ENCODE measurements around the gene ATP5F1C.
A peak's percentile ranks its signal among the peaks of the same experiment; 100 is the strongest.
"Not testable (repeated sequence)": the region's sequence is repeated elsewhere in the genome, so short reads cannot be mapped to it uniquely, and the experiment has no call there.

Gene ATP5F1C

DNA sequence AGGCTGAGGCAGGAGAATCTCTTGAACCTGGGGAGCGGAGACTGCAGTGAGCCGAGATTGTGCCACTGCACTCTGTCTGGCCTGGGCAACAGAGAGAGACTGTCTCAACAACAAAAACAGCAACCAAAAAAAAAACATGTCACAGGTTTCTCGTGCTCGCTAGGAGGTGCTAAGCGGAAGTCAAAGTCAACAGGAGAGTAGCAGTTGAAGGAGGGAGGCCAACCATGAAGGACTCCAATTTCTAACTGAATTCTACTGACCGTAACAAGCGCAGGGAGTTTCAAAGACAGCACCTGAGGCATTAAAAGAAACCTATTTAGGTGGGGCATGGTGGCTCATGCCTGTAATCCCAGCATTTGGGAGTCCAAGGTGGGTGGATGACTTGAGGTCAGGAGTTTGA lies 19.6 kb upstream of the ATP5F1C start:
- H3K79me1 ChIP-seq (ENCODE audit: low read length) = no peaks in the 10 kb centered on the region
- no peak overlapping the region for H3K9ac ChIP-seq (ENCODE audit: low read length)
- no peak overlapping the region for H4K8ac ChIP-seq (ENCODE audit: low read depth, low read length)
- no peak overlapping the region for H3K23ac ChIP-seq (ENCODE audit: low read length)
- H3K4me1 ChIP-seq (ENCODE audit: control insufficient read depth, low read depth, low read length) = no peaks in the 10 kb centered on the region
- H2BK120ac ChIP-seq (ENCODE audit: low read depth, low read length) = no peak overlapping the region
- no peak overlapping the region for H4K5ac ChIP-seq (ENCODE audit: low read length)
- no peaks in the 10 kb centered on the region for H3K79me2 ChIP-seq (ENCODE audit: control insufficient read depth, insufficient read depth, low read length)
- no peak overlapping the region for H3K56ac ChIP-seq (ENCODE audit: low read length)
- no peak overlapping the region for H3K27ac ChIP-seq (ENCODE audit: low read depth, low read length)
- no peak overlapping the region for H2AK5ac ChIP-seq (ENCODE audit: low read length)
- H3K27me3 ChIP-seq (ENCODE audit: insufficient read depth, low read length, poor library complexity) = no peaks in the 10 kb centered on the region
- DNase-seq = no peak
- H3K4me2 ChIP-seq (ENCODE audit: low read length) = no peak overlapping the region
- H3K4ac ChIP-seq (ENCODE audit: low read depth, low read length) = no peak overlapping the region
- H3K18ac ChIP-seq (ENCODE audit: low read length) = no peak overlapping the region
- no peak overlapping the region for H2BK15ac ChIP-seq (replicated peaks; ENCODE audit: low read depth)
- WGBS (ENCODE audit: extremely low coverage, insufficient coverage, low lambda C conversion rate) = no CpG with 5 or more reads among the region's 7 CpGs
- no peak overlapping the region for H2BK5ac ChIP-seq (ENCODE audit: low read length)
- H3K4me3 ChIP-seq (ENCODE audit: low read length) = no peak overlapping the region
- H3K36me3 ChIP-seq (ENCODE audit: control insufficient read depth, insufficient read depth, low read length) = peaks cover 8% of the 10 kb centered on the region

- Histone ChIP-seq H3K23ac (ENCODE audit: low read length) (no peak overlapping the region), H4K8ac (ENCODE audit: low read depth, low read length) (no peak overlapping the region), H3K4me3 (ENCODE audit: low read length) (no peak overlapping the region), H3K56ac (ENCODE audit: low read length) (no peak overlapping the region), H2BK5ac (ENCODE audit: low read length) (no peak overlapping the region), H3K27ac (ENCODE audit: low read depth, low read length) (no peak overlapping the region), H3K18ac (ENCODE audit: low read length) (no peak overlapping the region), H4K5ac (ENCODE audit: low read length) (no peak overlapping the region), H3K9ac (ENCODE audit: low read length) (no peak overlapping the region), H3K79me2 (ENCODE audit: control insufficient read depth, insufficient read depth, low read length) (no peaks in the 10 kb centered on the region), H3K79me1 (ENCODE audit: low read length) (no peaks in the 10 kb centered on the region), H3K27me3 (ENCODE audit: insufficient read depth, low read length, poor library complexity) (no peaks in the 10 kb centered on the region), H3K4me1 (ENCODE audit: control insufficient read depth, low read depth, low read length) (no peaks in the 10 kb centered on the region), H3K4ac (ENCODE audit: low read depth, low read length) (no peak overlapping the region), H2BK15ac (replicated peaks; ENCODE audit: low read depth) (no peak overlapping the region), H2BK120ac (ENCODE audit: low read depth, low read length) (no peak overlapping the region), H3K4me2 (ENCODE audit: low read length) (no peak overlapping the region), H2AK5ac (ENCODE audit: low read length) (no peak overlapping the region), H3K36me3 (ENCODE audit: control insufficient read depth, insufficient read depth, low read length) (peaks cover 1% of the 10 kb centered on the region)
- no peak for DNase-seq
- no CpG with 5 or more reads among the region's 10 CpGs for WGBS (ENCODE audit: extremely low coverage, insufficient coverage, low lambda C conversion rate)
Observed at GRCh38 chr10:7773845-7774801, 13.9 kb upstream of the ATP5F1C start.

DNA sequence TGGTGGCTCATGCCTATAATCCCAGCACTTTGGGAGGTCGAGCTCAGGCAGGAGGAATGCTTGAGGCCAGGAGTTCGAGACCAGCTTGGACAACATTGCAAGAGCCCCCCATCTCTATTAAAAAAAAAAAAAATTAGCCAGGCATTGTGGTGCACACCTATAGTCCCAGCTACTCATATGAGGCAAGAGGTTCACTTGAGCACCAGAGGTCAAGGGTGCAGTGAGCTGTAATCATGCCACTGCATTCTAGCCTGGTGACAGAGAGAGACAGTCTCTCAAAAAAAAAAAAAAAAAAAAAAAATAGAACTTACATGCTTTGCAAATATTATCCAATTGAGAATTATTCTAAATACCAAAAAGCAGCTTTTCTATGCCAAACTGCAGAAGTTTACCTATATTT lies 11.2 kb upstream of the ATP5F1C start:
- Histone ChIP-seq H3K27ac (ENCODE audit: low read depth, low read length) (no peak overlapping the region), H2BK15ac (replicated peaks; ENCODE audit: low read depth) (no peak overlapping the region), H3K79me2 (ENCODE audit: control insufficient read depth, insufficient read depth, low read length) (no peaks in the 10 kb centered on the region), H2AK5ac (ENCODE audit: low read length) (no peak overlapping the region), H3K4ac (ENCODE audit: low read depth, low read length) (no peak overlapping the region), H3K4me2 (ENCODE audit: low read length) (no peak overlapping the region), H3K18ac (ENCODE audit: low read length) (no peak overlapping the region), H3K79me1 (ENCODE audit: low read length) (peaks cover 1% of the 10 kb centered on the region), H2BK5ac (ENCODE audit: low read length) (no peak overlapping the region), H3K4me3 (ENCODE audit: low read length) (no peak overlapping the region), H3K4me1 (ENCODE audit: control insufficient read depth, low read depth, low read length) (no peaks in the 10 kb centered on the region), H3K36me3 (ENCODE audit: control insufficient read depth, insufficient read depth, low read length) (peaks cover 3% of the 10 kb centered on the region), H4K8ac (ENCODE audit: low read depth, low read length) (no peak overlapping the region), H3K9ac (ENCODE audit: low read length) (no peak overlapping the region), H3K27me3 (ENCODE audit: insufficient read depth, low read length, poor library complexity) (no peaks in the 10 kb centered on the region), H2BK120ac (ENCODE audit: low read depth, low read length) (no peak overlapping the region), H3K56ac (ENCODE audit: low read length) (no peak overlapping the region), H3K23ac (ENCODE audit: low read length) (no peak overlapping the region), H4K5ac (ENCODE audit: low read length) (no peak overlapping the region)
- DNase-seq = no peak
- no CpG with 5 or more reads among the region's 2 CpGs for WGBS (ENCODE audit: extremely low coverage, insufficient coverage, low lambda C conversion rate)

DNA sequence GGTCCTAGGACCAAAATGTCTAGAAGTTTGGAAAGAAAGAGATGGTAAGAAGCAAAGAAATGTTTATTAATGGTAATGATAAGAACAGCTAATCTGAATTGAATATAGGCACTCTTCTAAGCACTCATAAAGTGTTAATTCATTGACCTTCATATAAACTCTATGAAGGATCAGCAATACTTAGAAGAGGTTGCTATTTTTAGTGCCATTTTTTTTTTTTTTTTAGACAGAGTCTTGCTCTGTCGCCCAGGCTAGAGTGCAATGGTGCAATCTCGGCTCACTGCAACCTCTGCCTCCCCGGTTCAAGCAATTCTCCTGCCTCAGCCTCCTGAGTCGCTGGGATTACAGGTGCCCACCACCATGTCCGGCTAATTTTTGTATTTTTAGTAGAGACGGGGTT lies 5.8 kb upstream of the ATP5F1C start:
- not testable (repeated sequence) for H3K56ac ChIP-seq (ENCODE audit: low read length); H3K36me3 ChIP-seq (ENCODE audit: control insufficient read depth, insufficient read depth, low read length); H3K4me3 ChIP-seq (ENCODE audit: low read length); H3K18ac ChIP-seq (ENCODE audit: low read length); H3K27me3 ChIP-seq (ENCODE audit: insufficient read depth, low read length, poor library complexity); H4K8ac ChIP-seq (ENCODE audit: low read depth, low read length); H2BK5ac ChIP-seq (ENCODE audit: low read length); H3K9ac ChIP-seq (ENCODE audit: low read length); H2BK15ac ChIP-seq (replicated peaks; ENCODE audit: low read depth); DNase-seq; H3K27ac ChIP-seq (ENCODE audit: low read depth, low read length); H3K23ac ChIP-seq (ENCODE audit: low read length); H2AK5ac ChIP-seq (ENCODE audit: low read length); H4K5ac ChIP-seq (ENCODE audit: low read length); H3K4me1 ChIP-seq (ENCODE audit: control insufficient read depth, low read depth, low read length); H3K4ac ChIP-seq (ENCODE audit: low read depth, low read length); H2BK120ac ChIP-seq (ENCODE audit: low read depth, low read length); H3K4me2 ChIP-seq (ENCODE audit: low read length); H3K79me1 ChIP-seq (ENCODE audit: low read length)
- WGBS (ENCODE audit: extremely low coverage, insufficient coverage, low lambda C conversion rate) = no CpG with 5 or more reads among the region's 6 CpGs
- peaks cover 30% of the 10 kb centered on the region for H3K79me2 ChIP-seq (ENCODE audit: control insufficient read depth, insufficient read depth, low read length)

GRCh38 chr10:7786430-7786829 lies 1.5 kb upstream of the ATP5F1C start:
- no peak overlapping the region for H3K23ac ChIP-seq (ENCODE audit: low read length)
- no peak overlapping the region for H3K18ac ChIP-seq (ENCODE audit: low read length)
- H3K27me3 ChIP-seq (ENCODE audit: insufficient read depth, low read length, poor library complexity) = no peaks in the 10 kb centered on the region
- H3K4me3 ChIP-seq (ENCODE audit: low read length) = no peak overlapping the region
- H3K27ac ChIP-seq (ENCODE audit: low read depth, low read length) = no peak overlapping the region
- no peak overlapping the region for H3K4me2 ChIP-seq (ENCODE audit: low read length)
- H4K5ac ChIP-seq (ENCODE audit: low read length) = no peak overlapping the region
- H4K8ac ChIP-seq (ENCODE audit: low read depth, low read length) = no peak overlapping the region
- no peak overlapping the region for H2AK5ac ChIP-seq (ENCODE audit: low read length)
- H3K9ac ChIP-seq (ENCODE audit: low read length) = peak overlapping the region; percentile 6
- H3K79me2 ChIP-seq (ENCODE audit: control insufficient read depth, insufficient read depth, low read length) = peaks cover 63% of the 10 kb centered on the region
- no peaks in the 10 kb centered on the region for H3K36me3 ChIP-seq (ENCODE audit: control insufficient read depth, insufficient read depth, low read length)
- H3K4ac ChIP-seq (ENCODE audit: low read depth, low read length) = no peak overlapping the region
- no peak for DNase-seq
- peaks cover 19% of the 10 kb centered on the region for H3K79me1 ChIP-seq (ENCODE audit: low read length)
- H3K4me1 ChIP-seq (ENCODE audit: control insufficient read depth, low read depth, low read length) = no peaks in the 10 kb centered on the region
- no peak overlapping the region for H2BK120ac ChIP-seq (ENCODE audit: low read depth, low read length)
- H2BK5ac ChIP-seq (ENCODE audit: low read length) = no peak overlapping the region
- H3K56ac ChIP-seq (ENCODE audit: low read length) = no peak overlapping the region
- H2BK15ac ChIP-seq (replicated peaks; ENCODE audit: low read depth) = no peak overlapping the region
- WGBS (ENCODE audit: extremely low coverage, insufficient coverage, low lambda C conversion rate) = no CpG with 5 or more reads among the region's 3 CpGs

Data from mesendoderm (in vitro differentiated cells).